Neural crest cell (in vitro differentiated cells): ENCODE results near the gene MGST3. TPM values are rescaled to one million over a fixed set of nuclear protein-coding genes. Genes with fewer than 3 reads are reported as not detected.
"Not testable (repeated sequence)": the region's sequence is repeated elsewhere in the genome, so short reads cannot be mapped to it uniquely, and the experiment has no call there.

Experiments used
- DNase-seq: peaks from one replicate; pipeline ENCODE4 v3.0.0; 2021; ENCODE audit warnings: low read depth, mixed read lengths, low spot score
- H3K27ac Mint-ChIP-seq: one replicate; pipeline ENCODE4 v1.8.0; 2021; ENCODE audit warnings: mild to moderate bottlenecking, mixed read lengths; ENCODE audit not compliant: unreplicated experiment
- H3K27me3 Mint-ChIP-seq: 2 replicates; pipeline ENCODE4 v1.8.0; 2021; ENCODE audit warnings: low read depth, mild to moderate bottlenecking, mixed read lengths
- H3K36me3 Mint-ChIP-seq: 2 replicates; pipeline ENCODE4 v1.8.0; 2021; ENCODE audit warnings: low read depth, mild to moderate bottlenecking, mixed read lengths
- H3K4me1 Mint-ChIP-seq: 2 replicates; pipeline ENCODE4 v1.8.0; 2021; ENCODE audit warnings: mixed read lengths
- H3K4me3 Mint-ChIP-seq: one replicate; pipeline ENCODE4 v1.8.0; 2021; ENCODE audit warnings: mild to moderate bottlenecking, mixed read lengths
- H3K9me3 Mint-ChIP-seq: 2 replicates; pipeline ENCODE4 v1.8.0; 2021; ENCODE audit warnings: mixed read lengths
- CTCF ChIP-seq: fragments of 200-600 bp; sonication (generic); conservative IDR thresholded peaks from 2 replicates; pipeline ENCODE4 v1.5.0; 2021; ENCODE audit warnings: antibody characterized with exemption, mild to moderate bottlenecking
- total RNA-seq: library from RNA; stranded (reverse); gene quantifications from 2 replicates; pipeline ENCODE4 v1.2.1, GENCODE V29; 2021

The MGST3 gene
- total RNA-seq, 1 donor from 2014 or later: 94.2 TPM

GRCh38 chr1:165634154-165634921 is 3.3 kb downstream of the MGST3 start:
- DNase-seq: no peak
- H3K9me3 Mint-ChIP-seq: no peaks in the 10 kb centered on the region
- H3K4me1 Mint-ChIP-seq: peaks cover 30% of the 10 kb centered on the region
- no peak overlapping the region for H3K27ac Mint-ChIP-seq
- no peaks in the 10 kb centered on the region for H3K36me3 Mint-ChIP-seq
- no peak for TF ChIP-seq CTCF
- H3K27me3 Mint-ChIP-seq: peaks cover 3% of the 10 kb centered on the region
- H3K4me3 Mint-ChIP-seq: peak overlapping the region; percentile 44

DNA sequence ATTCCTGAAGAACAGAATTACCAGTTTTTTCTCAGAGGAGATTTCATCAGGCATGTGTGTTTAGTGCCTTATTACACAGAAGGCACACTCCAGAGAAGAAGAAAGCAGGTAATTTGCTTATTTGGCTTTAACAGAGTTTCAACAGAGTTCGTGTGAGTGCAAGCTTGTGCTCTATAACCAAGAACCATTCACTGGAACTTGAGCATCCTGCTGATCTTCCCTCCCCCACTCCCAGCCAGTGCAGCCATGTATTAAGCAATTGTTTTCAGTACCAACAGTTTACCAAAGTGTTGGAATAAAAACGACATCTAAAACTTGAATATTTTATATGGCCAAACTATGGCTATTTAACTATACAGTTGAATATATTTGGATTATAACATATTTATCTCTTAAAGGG is 4.3 kb downstream of the MGST3 start:
- Mint-ChIP-seq H3K27ac (no peak overlapping the region), H3K4me3 (no peak overlapping the region), H3K4me1 (peaks cover 25% of the 10 kb centered on the region), H3K27me3 (no peaks in the 10 kb centered on the region), H3K9me3 (no peaks in the 10 kb centered on the region), H3K36me3 (no peaks in the 10 kb centered on the region)
- DNase-seq: no peak
- TF ChIP-seq CTCF: no peak

- DNase-seq: no peak
- Mint-ChIP-seq H3K27ac (no peak overlapping the region), H3K27me3 (no peaks in the 10 kb centered on the region), H3K4me1 (peaks cover 25% of the 10 kb centered on the region), H3K36me3 (no peaks in the 10 kb centered on the region), H3K4me3 (no peak overlapping the region), H3K9me3 (no peaks in the 10 kb centered on the region)
- TF ChIP-seq CTCF: no peak
Measured at GRCh38 chr1:165635823-165636222, 4.8 kb downstream of the MGST3 start.

DNA sequence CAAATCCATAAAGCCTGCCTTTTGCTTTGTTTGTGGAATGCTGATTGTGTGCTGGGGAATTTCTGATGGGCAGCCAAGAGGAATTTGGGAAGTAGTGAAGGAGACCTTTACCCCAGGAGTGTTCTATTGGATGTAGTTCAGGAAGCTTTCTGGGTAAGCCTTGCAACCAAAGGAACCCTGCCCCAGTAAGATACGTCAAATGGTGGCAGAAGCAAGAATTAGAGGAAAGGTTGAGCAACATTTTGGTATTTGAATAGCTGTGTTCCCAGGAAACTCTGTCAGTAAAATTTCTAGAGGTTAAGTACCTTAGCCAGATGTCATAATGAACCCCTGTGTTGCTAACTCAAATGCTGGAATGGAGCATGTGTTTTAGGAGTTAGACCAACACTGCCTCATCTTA is 6.4 kb downstream of the MGST3 start:
- H3K9me3 Mint-ChIP-seq: no peaks in the 10 kb centered on the region
- H3K27ac Mint-ChIP-seq: no peak overlapping the region
- no peak for DNase-seq
- no peaks in the 10 kb centered on the region for H3K27me3 Mint-ChIP-seq
- H3K36me3 Mint-ChIP-seq: no peaks in the 10 kb centered on the region
- H3K4me3 Mint-ChIP-seq: no peak overlapping the region
- no peak for TF ChIP-seq CTCF
- H3K4me1 Mint-ChIP-seq: peaks cover 30% of the 10 kb centered on the region

DNA sequence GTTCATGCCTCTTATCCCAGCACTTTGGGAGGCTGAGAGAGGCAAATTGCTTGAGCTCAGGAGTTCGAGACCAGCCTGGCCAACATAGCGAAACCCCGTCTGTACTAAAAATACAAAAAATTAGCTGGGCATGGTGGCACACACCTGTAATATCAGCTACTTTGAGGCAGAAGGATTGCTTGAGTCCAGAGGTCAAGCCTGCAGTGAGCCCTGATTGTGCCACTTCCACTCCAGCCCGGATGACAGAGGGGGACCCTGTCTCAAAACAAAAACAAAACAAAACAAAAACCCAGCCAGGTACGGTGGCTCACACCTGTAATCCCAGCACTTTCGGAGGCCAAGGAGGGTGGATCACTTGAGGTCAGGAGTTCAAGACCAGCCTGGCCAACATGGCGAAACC is 7.2 kb downstream of the MGST3 start:
- not testable (repeated sequence) for DNase-seq, H3K4me3 Mint-ChIP-seq, H3K27ac Mint-ChIP-seq, H3K36me3 Mint-ChIP-seq, H3K27me3 Mint-ChIP-seq, H3K9me3 Mint-ChIP-seq
- peaks cover 30% of the 10 kb centered on the region for H3K4me1 Mint-ChIP-seq

GRCh38 chr1:165639821-165640623 is 9.0 kb downstream of the MGST3 start:
- Mint-ChIP-seq H3K4me1 (peaks cover 18% of the 10 kb centered on the region), H3K4me3 (no peak overlapping the region), H3K27ac (no peak overlapping the region), H3K9me3 (no peaks in the 10 kb centered on the region), H3K27me3 (no peaks in the 10 kb centered on the region), H3K36me3 (no peaks in the 10 kb centered on the region)
- DNase-seq: no peak
- TF ChIP-seq CTCF: no peak
